Dendritic cell treated with granulocyte-macrophage colony-stimulating factor and Interleukin-4, amounts not matched to agents 40 ng/mL and 50 ng/mL, for 4 days (primary cell): ENCODE data around the gene WDR31.
"Not testable (repeated sequence)": the region's sequence is repeated elsewhere in the genome, so short reads cannot be mapped to it uniquely, and the experiment has no call there.

Experiments used
- H3K27ac Mint-ChIP-seq: one replicate; pipeline ENCODE4 v1.8.0; 2022; ENCODE audit warnings: mild to moderate bottlenecking, mixed read lengths
- H3K27me3 Mint-ChIP-seq: one replicate; pipeline ENCODE4 v1.8.0; 2022; ENCODE audit warnings: mild to moderate bottlenecking, mixed read lengths
- H3K36me3 Mint-ChIP-seq: one replicate; pipeline ENCODE4 v1.8.0; 2022; ENCODE audit warnings: low read depth, mixed read lengths
- H3K4me1 Mint-ChIP-seq: one replicate; pipeline ENCODE4 v1.8.0; 2022; ENCODE audit warnings: low read depth, mixed read lengths
- H3K4me3 Mint-ChIP-seq: one replicate; pipeline ENCODE4 v1.8.0; 2022; ENCODE audit warnings: mild to moderate bottlenecking, moderate library complexity, mixed read lengths
- H3K9me3 Mint-ChIP-seq: one replicate; pipeline ENCODE4 v1.8.0; 2022; ENCODE audit warnings: mixed read lengths
- intact Hi-C: fragments of 100-400 bp; cut with micrococcal nuclease; formaldehyde crosslinking; loops from one replicate; pipeline ENCODE4 v1.15.0; 2022

WDR31 gene

GRCh38 chr9:113373676-113374392 is 33.8 kb upstream of the WDR31 start:
- no peaks in the 10 kb centered on the region for H3K27me3 Mint-ChIP-seq

GRCh38 chr9:113373256-113373655 is 33.2 kb upstream of the WDR31 start:
- H3K9me3 Mint-ChIP-seq: no peaks in the 10 kb centered on the region
- no peaks in the 10 kb centered on the region for H3K27me3 Mint-ChIP-seq
- intact Hi-C loops: no loop called here
- H3K36me3 Mint-ChIP-seq: peaks cover 12% of the 10 kb centered on the region
- H3K4me3 Mint-ChIP-seq: no peak overlapping the region
- H3K27ac Mint-ChIP-seq: no peak overlapping the region
- H3K4me1 Mint-ChIP-seq: peaks cover 15% of the 10 kb centered on the region

More at GRCh38 chr9:113373676-113374392, 33.8 kb upstream of the WDR31 start:
- intact Hi-C loops: no loop called here
- Mint-ChIP-seq H3K4me1 (peaks cover 15% of the 10 kb centered on the region), H3K9me3 (no peaks in the 10 kb centered on the region), H3K36me3 (peaks cover 12% of the 10 kb centered on the region), H3K27ac (no peak overlapping the region), H3K4me3 (no peak overlapping the region)

GRCh38 chr9:113372059-113372458 is 32.0 kb upstream of the WDR31 start:
- no peaks in the 10 kb centered on the region for H3K27me3 Mint-ChIP-seq

GRCh38 chr9:113370806-113371325 is 30.8 kb upstream of the WDR31 start:
- H3K27ac Mint-ChIP-seq: no peak overlapping the region
- no peaks in the 10 kb centered on the region for H3K9me3 Mint-ChIP-seq
- peaks cover 19% of the 10 kb centered on the region for H3K4me1 Mint-ChIP-seq
- H3K27me3 Mint-ChIP-seq: no peaks in the 10 kb centered on the region
- peaks cover 12% of the 10 kb centered on the region for H3K36me3 Mint-ChIP-seq
- no peak overlapping the region for H3K4me3 Mint-ChIP-seq
- intact Hi-C loops: no loop called here

More at GRCh38 chr9:113372059-113372458, 32.0 kb upstream of the WDR31 start:
- peaks cover 12% of the 10 kb centered on the region for H3K36me3 Mint-ChIP-seq
- H3K27ac Mint-ChIP-seq: no peak overlapping the region
- H3K9me3 Mint-ChIP-seq: no peaks in the 10 kb centered on the region
- intact Hi-C loops: no loop called here
- no peak overlapping the region for H3K4me3 Mint-ChIP-seq
- H3K4me1 Mint-ChIP-seq: peaks cover 15% of the 10 kb centered on the region

GRCh38 chr9:113369855-113370140 is 29.7 kb upstream of the WDR31 start:
- Mint-ChIP-seq H3K27me3 (no peaks in the 10 kb centered on the region), H3K27ac (no peak overlapping the region), H3K9me3 (no peaks in the 10 kb centered on the region), H3K36me3 (peaks cover 12% of the 10 kb centered on the region), H3K4me1 (peaks cover 18% of the 10 kb centered on the region), H3K4me3 (no peak overlapping the region)
- intact Hi-C loops: no loop called here

GRCh38 chr9:113368982-113369854 is 29.1 kb upstream of the WDR31 start:
- Mint-ChIP-seq H3K4me3 (no peak overlapping the region), H3K27me3 (no peaks in the 10 kb centered on the region), H3K27ac (no peak overlapping the region), H3K36me3 (peaks cover 12% of the 10 kb centered on the region), H3K4me1 (peaks cover 18% of the 10 kb centered on the region), H3K9me3 (no peaks in the 10 kb centered on the region)
- intact Hi-C loops: no loop called here

GRCh38 chr9:113368348-113368981 is 28.4 kb upstream of the WDR31 start:
- intact Hi-C loops: no loop called here
- no peak overlapping the region for H3K27ac Mint-ChIP-seq
- no peaks in the 10 kb centered on the region for H3K27me3 Mint-ChIP-seq
- H3K4me3 Mint-ChIP-seq: no peak overlapping the region
- peaks cover 18% of the 10 kb centered on the region for H3K4me1 Mint-ChIP-seq
- H3K9me3 Mint-ChIP-seq: no peaks in the 10 kb centered on the region
- peaks cover 5% of the 10 kb centered on the region for H3K36me3 Mint-ChIP-seq

GRCh38 chr9:113365652-113366051 is 25.6 kb upstream of the WDR31 start:
- H3K27ac Mint-ChIP-seq, intact Hi-C loops, H3K27me3 Mint-ChIP-seq, H3K9me3 Mint-ChIP-seq, H3K4me3 Mint-ChIP-seq, H3K36me3 Mint-ChIP-seq: not testable (repeated sequence)
- H3K4me1 Mint-ChIP-seq: peaks cover 13% of the 10 kb centered on the region

GRCh38 chr9:113364951-113365350 is 24.9 kb upstream of the WDR31 start:
- Mint-ChIP-seq H3K27ac (no peak overlapping the region), H3K27me3 (no peaks in the 10 kb centered on the region), H3K9me3 (no peaks in the 10 kb centered on the region), H3K4me3 (no peak overlapping the region), H3K36me3 (no peaks in the 10 kb centered on the region), H3K4me1 (peaks cover 13% of the 10 kb centered on the region)
- intact Hi-C loops: no loop called here

GRCh38 chr9:113363336-113363735 is 23.3 kb upstream of the WDR31 start:
- peaks cover 13% of the 10 kb centered on the region for H3K4me1 Mint-ChIP-seq
- H3K36me3 Mint-ChIP-seq: no peaks in the 10 kb centered on the region
- intact Hi-C loops: no loop called here
- H3K27ac Mint-ChIP-seq: no peak overlapping the region
- H3K27me3 Mint-ChIP-seq: no peaks in the 10 kb centered on the region
- no peaks in the 10 kb centered on the region for H3K9me3 Mint-ChIP-seq
- H3K4me3 Mint-ChIP-seq: no peak overlapping the region

- intact Hi-C loops: no loop called here
- H3K36me3 Mint-ChIP-seq: no peaks in the 10 kb centered on the region
- no peaks in the 10 kb centered on the region for H3K27me3 Mint-ChIP-seq
- peaks cover 13% of the 10 kb centered on the region for H3K4me1 Mint-ChIP-seq
- H3K4me3 Mint-ChIP-seq: no peak overlapping the region
- H3K9me3 Mint-ChIP-seq: no peaks in the 10 kb centered on the region
- H3K27ac Mint-ChIP-seq: no peak overlapping the region
These were observed 21.4 kb upstream of the WDR31 start for GRCh38 chr9:113361304-113362018.

GRCh38 chr9:113360242-113360842 is 20.3 kb upstream of the WDR31 start:
- intact Hi-C loops: no loop called here
- no peaks in the 10 kb centered on the region for H3K27me3 Mint-ChIP-seq
- no peak overlapping the region for H3K4me3 Mint-ChIP-seq
- no peaks in the 10 kb centered on the region for H3K36me3 Mint-ChIP-seq
- peaks cover 3% of the 10 kb centered on the region for H3K4me1 Mint-ChIP-seq
- H3K9me3 Mint-ChIP-seq: no peaks in the 10 kb centered on the region
- no peak overlapping the region for H3K27ac Mint-ChIP-seq

GRCh38 chr9:113359385-113359784 is 19.3 kb upstream of the WDR31 start:
- Mint-ChIP-seq H3K4me3 (no peak overlapping the region), H3K27ac (no peak overlapping the region), H3K27me3 (no peaks in the 10 kb centered on the region), H3K36me3 (no peaks in the 10 kb centered on the region), H3K9me3 (no peaks in the 10 kb centered on the region), H3K4me1 (no peaks in the 10 kb centered on the region)
- intact Hi-C loops: no loop called here
